Activated T-cell treated with anti-CD3 and anti-CD28 coated beads, Interleukin-2, amount 50 U/mL, for 4 hours (primary cell): Measurements from ENCODE around the gene SPRN. TPM values are rescaled to one million over a fixed set of nuclear protein-coding genes. Genes with fewer than 3 reads are reported as not detected.

ENCODE experiments used
- total RNA-seq, 3 donors: library from RNA; stranded (reverse); gene quantifications; one replicate each; pipeline ENCODE4 v1.2.1, GENCODE V29; 2021

SPRN gene
- total RNA-seq, 3 donors from 2014 or later = not detected

Other genes starting within 250 kb of the SPRN start
- gene UTF1, start 194.4 kb downstream of the SPRN start, total RNA-seq = under 1 TPM in 1 of 3 donors, not detected in 2; 0.25 TPM
- gene VENTX, start 186.8 kb downstream of the SPRN start, total RNA-seq = not detected
- 10 to 100 TPM; 62.8 to 72.7 (median 70.7) TPM for gene ADAM8, start 147.8 kb downstream of the SPRN start, total RNA-seq
- gene TUBGCP2, start 115.8 kb downstream of the SPRN start, total RNA-seq = 10 to 100 TPM; 59.6 to 67.9 (median 62.6) TPM
- gene ZNF511, start 115.7 kb downstream of the SPRN start, total RNA-seq = 100 to 1,000 TPM in 1 of 3 donors, 10 to 100 TPM in 2; 84.4 to 117 (median 97.3) TPM
- gene CALY, start 87.7 kb downstream of the SPRN start, total RNA-seq = not detected
- not detected for gene PRAP1, start 77.3 kb downstream of the SPRN start, total RNA-seq
- gene FUOM, start 66.6 kb downstream of the SPRN start, total RNA-seq = 10 to 100 TPM; 40.7 to 47.4 (median 46.6) TPM
- gene ECHS1, start 51.3 kb downstream of the SPRN start, total RNA-seq = 10 to 100 TPM; 53.1 to 55.6 (median 53.9) TPM
- gene PAOX, start 45.4 kb downstream of the SPRN start, total RNA-seq = 1 to 10 TPM; 2.6 to 3.2 (median 2.9) TPM
- gene MTG1, start 30.5 kb downstream of the SPRN start, total RNA-seq = 10 to 100 TPM; 60.3 to 68.1 (median 67.1) TPM
- 1 to 10 TPM; 1.1 to 1.8 (median 1.8) TPM for gene SCART1, start 29.3 kb upstream of the SPRN start, total RNA-seq
- 1 to 10 TPM in 2 of 3 donors, under 1 TPM in 1; 0.69 to 1.1 (median 1.0) TPM for gene CYP2E1, start 102.7 kb upstream of the SPRN start, total RNA-seq
- under 1 TPM; 0.11 to 0.46 (median 0.43) TPM for gene SYCE1, start 141.0 kb upstream of the SPRN start, total RNA-seq
- under 1 TPM in 1 of 3 donors, not detected in 2; 0.30 TPM for gene FRG2B, start 202.2 kb upstream of the SPRN start, total RNA-seq